ENCODE data around the gene COL4A2. TPM values are rescaled to one million over a fixed set of nuclear protein-coding genes. Genes with fewer than 3 reads are reported as not detected.
A peak's percentile ranks its signal among the peaks of the same experiment; 100 is the strongest.

Gene COL4A2
- total RNA-seq, 4 donors from 2014 or later = 51.2 to 85.8 (median 70.5) TPM

DNA sequence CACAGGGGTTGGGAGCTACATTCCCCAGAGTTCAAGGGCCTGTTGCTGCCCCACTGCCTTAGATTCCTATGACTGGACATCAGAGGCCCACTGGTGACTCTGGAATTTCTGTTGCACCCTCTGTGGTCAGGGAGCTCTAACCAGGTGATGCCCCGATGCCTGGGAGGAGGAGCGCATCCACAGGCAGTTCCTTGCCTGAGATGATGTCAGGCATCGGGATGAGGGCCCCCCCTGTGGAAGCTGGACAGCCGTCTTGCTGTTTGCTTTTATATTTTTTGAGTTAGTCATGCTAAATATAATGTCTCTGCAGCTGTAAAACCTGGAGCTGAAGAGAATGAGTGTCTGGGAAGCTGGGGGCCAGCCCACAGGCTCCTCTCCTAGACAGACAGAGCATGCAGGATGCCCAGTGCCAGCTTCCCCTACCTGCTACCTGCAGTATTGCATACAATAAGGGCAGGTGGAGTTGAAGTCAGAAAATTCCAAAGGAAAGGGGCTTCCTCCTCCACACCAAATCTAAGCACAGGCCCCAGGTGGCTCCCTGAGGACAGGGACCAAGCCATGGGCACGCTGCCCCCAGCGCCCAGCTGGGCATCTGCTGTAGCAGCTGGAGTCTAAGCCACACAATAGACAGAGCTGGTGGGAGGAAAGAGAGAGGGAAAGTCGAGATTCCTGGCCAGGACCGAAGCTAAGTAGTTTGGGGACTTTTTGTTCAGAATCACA, 16.2 kb downstream of the COL4A2 start:
- in situ Hi-C loops (cut with MboI; ENCODE audit: low sequenced_read_pairs in 4 of 4) = no loop called here
- DNase-seq (no peak), ATAC-seq (no peak)
- peaks cover 27 to 54% of the 10 kb centered on the region in 2 donors for H3K4me1 ChIP-seq
- no peak overlapping the region for H3K4me3 ChIP-seq
- TF ChIP-seq POLR2A (IDR thresholded peaks at IDR 0.05) = no peak
- TF ChIP-seq, protein P1, sequence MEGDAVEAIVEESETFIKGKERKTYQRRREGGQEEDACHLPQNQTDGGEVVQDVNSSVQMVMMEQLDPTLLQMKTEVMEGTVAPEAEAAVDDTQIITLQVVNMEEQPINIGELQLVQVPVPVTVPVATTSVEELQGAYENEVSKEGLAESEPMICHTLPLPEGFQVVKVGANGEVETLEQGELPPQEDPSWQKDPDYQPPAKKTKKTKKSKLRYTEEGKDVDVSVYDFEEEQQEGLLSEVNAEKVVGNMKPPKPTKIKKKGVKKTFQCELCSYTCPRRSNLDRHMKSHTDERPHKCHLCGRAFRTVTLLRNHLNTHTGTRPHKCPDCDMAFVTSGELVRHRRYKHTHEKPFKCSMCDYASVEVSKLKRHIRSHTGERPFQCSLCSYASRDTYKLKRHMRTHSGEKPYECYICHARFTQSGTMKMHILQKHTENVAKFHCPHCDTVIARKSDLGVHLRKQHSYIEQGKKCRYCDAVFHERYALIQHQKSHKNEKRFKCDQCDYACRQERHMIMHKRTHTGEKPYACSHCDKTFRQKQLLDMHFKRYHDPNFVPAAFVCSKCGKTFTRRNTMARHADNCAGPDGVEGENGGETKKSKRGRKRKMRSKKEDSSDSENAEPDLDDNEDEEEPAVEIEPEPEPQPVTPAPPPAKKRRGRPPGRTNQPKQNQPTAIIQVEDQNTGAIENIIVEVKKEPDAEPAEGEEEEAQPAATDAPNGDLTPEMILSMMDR (IDR thresholded peaks at IDR 0.05 in 4 of 5, conservative IDR thresholded peaks at IDR 0.05 in 1 of 5) = no peak
- intact Hi-C loops (cut with DNase I; ENCODE audit: low total_unique reads) = no loop called here
- peak overlapping the region; percentile 12 to 64 (median 54) for H3K27ac ChIP-seq
- no peaks in the 10 kb centered on the region for H3K9me3 ChIP-seq
- no peaks in the 10 kb centered on the region for H3K36me3 ChIP-seq
- peaks cover 0 to 5% (median 3%) of the 10 kb centered on the region in 3 donors for H3K27me3 ChIP-seq

GRCh38 chr13:110324026-110324749, 17.1 kb downstream of the COL4A2 start:
- TF ChIP-seq POLR2A (IDR thresholded peaks at IDR 0.05) = no peak
- TF ChIP-seq, protein P1 (IDR thresholded peaks at IDR 0.05 in 4 of 5, conservative IDR thresholded peaks at IDR 0.05 in 1 of 5) = no peak
- in situ Hi-C loops (cut with MboI; ENCODE audit: low sequenced_read_pairs in 4 of 4) = no loop called here
- H3K4me1 ChIP-seq = peaks cover 27 to 47% of the 10 kb centered on the region in 2 donors

DNA sequence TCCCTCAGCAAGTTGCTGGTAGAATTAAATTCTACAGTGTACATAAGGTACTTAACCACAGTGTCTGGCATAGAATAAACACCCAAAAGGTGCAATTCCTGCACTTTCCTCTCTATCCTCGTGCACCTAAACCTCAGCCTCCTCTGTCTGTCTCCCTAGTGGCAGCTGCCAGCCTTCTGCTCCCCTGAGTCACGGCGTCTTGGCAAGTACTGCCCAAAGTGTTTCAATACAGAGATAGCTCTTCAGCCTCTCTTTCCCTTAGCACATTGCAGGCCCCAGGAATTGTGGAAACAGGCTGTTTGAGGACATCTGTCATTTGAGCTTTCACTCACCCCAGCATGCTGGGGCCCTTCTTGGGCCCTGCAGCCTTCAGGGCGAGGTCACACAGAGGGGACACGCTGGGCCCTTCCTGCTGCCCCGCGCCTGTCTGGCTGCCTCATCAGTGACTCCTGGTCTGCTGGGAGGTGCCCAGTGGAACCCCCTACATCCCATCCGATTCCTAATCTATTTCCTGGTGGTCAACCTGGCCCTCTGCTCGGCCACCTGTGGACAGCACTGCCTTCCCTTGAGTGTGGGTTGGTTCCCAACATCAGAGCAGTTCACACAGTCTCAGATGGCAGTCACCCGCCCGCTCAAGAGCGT, 19.3 kb downstream of the COL4A2 start:
- Histone ChIP-seq H3K27me3 (peaks cover 0 to 7% (median 5%) of the 10 kb centered on the region in 3 donors), H3K4me1 (peaks cover 19 to 53% of the 10 kb centered on the region in 2 donors), H3K27ac (peak overlapping the region; percentile 29 to 64 (median 60)), H3K9me3 (no peaks in the 10 kb centered on the region), H3K36me3 (no peaks in the 10 kb centered on the region), H3K4me3 (no peak overlapping the region)
- no peak for DNase-seq
- in situ Hi-C loops (cut with MboI; ENCODE audit: low sequenced_read_pairs in 4 of 4) = no loop called here
- intact Hi-C loops (cut with DNase I; ENCODE audit: low total_unique reads) = no loop called here
- no peak for TF ChIP-seq POLR2A (IDR thresholded peaks at IDR 0.05)
- TF ChIP-seq, protein P1 (IDR thresholded peaks at IDR 0.05 in 4 of 5, conservative IDR thresholded peaks at IDR 0.05 in 1 of 5) = no peak
- no peak for ATAC-seq

More at GRCh38 chr13:110324026-110324749, 17.1 kb downstream of the COL4A2 start:
- Histone ChIP-seq H3K27ac (peak overlapping the region in 3 of 4 donors; percentile 58 to 64 (median 62)), H3K9me3 (no peaks in the 10 kb centered on the region), H3K27me3 (peaks cover 0 to 7% (median 5%) of the 10 kb centered on the region in 3 donors), H3K36me3 (no peaks in the 10 kb centered on the region), H3K4me3 (no peak overlapping the region)
- DNase-seq (no peak), ATAC-seq (no peak)
- intact Hi-C loops (cut with DNase I; ENCODE audit: low total_unique reads) = no loop called here

DNA sequence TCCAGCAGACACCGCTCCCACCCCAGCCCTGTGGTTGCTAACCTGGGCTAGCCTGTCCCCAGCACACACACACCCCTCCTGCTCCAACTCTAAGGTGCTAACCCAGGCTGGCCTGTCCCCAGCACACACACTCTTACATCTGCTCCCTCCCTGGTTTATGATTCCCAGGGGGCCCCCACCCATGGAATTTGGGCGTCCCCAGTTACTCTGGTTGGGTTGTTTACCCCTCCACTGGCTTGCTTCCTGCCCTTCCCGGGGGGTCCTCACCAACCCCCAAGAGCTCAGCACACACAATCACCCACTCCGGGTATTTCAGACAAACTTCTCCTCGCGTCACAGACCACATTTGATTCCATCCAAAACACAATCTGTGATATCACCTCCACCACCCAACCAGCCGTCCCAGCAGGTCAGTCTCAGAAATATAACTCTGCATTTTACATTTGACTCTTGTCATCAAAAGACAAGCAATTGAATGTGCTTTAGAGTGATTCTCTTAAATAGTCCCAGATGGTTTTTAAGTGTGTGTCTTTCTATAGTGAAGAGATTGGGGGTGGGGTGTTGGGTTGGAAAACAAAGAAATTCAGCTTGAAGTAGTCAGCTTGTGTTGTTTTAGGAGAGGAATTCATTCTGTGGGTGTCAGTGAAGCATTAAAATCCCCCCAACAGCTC, 20.1 kb downstream of the COL4A2 start:
- in situ Hi-C loops (cut with MboI; ENCODE audit: low sequenced_read_pairs in 4 of 4) (no loop called here), intact Hi-C loops (cut with DNase I; ENCODE audit: low total_unique reads) (no loop called here)
- Histone ChIP-seq H3K36me3 (no peaks in the 10 kb centered on the region), H3K4me1 (peaks cover 15 to 49% of the 10 kb centered on the region in 2 donors), H3K9me3 (no peaks in the 10 kb centered on the region), H3K4me3 (no peak overlapping the region), H3K27me3 (peaks cover 0 to 7% (median 5%) of the 10 kb centered on the region in 3 donors), H3K27ac (peak overlapping the region; percentile 48 to 64 (median 60))
- DNase-seq = no peak
- TF ChIP-seq, protein P1 (IDR thresholded peaks at IDR 0.05 in 4 of 5, conservative IDR thresholded peaks at IDR 0.05 in 1 of 5) = no peak
- TF ChIP-seq POLR2A (IDR thresholded peaks at IDR 0.05) = no peak
- no peak for ATAC-seq
